K562 (cell line): ENCODE results near the gene ZNF891. TPM values are rescaled to one million over a fixed set of nuclear protein-coding genes. Genes with fewer than 3 reads are reported as not detected.

Experiments
- ATF7 ChIP-seq: fragments of 450-650 bp; IDR thresholded peaks from 2 replicates; pipeline ENCODE4 v1.7.1; 2014; ENCODE audit warnings: mild to moderate bottlenecking, moderate library complexity
- CAMTA2 ChIP-seq: fragments of 250-450 bp; sonication (Bioruptor Pico); conservative IDR thresholded peaks from 2 replicates; pipeline ENCODE4 v1.5.1; 2022
- CCNT2 ChIP-seq: IDR thresholded peaks from 2 replicates; pipeline ENCODE4 v1.6.1; 2011; ENCODE audit warnings: borderline replicate concordance, low read depth, mild to moderate bottlenecking, moderate library complexity, mixed read lengths, low read length; ENCODE audit not compliant: insufficient read length; ENCODE audit errors: extremely low read depth
- EGR1 ChIP-seq: fragments of 450-650 bp; conservative IDR thresholded peaks from 2 replicates; pipeline ENCODE4 v1.6.1; 2017; ENCODE audit warnings: mild to moderate bottlenecking
- ETV5 ChIP-seq: sonication (generic); formaldehyde crosslinking; IDR thresholded peaks from 2 replicates; pipeline ENCODE4 v1.4.0; 2020; ENCODE audit warnings: low read depth, mild to moderate bottlenecking, missing genetic modification reagents
- FOXK2 ChIP-seq, 2 experiments: fragments of 450-650 bp; IDR thresholded peaks in 1 of 2; conservative IDR thresholded peaks in 1 of 2; 2 replicates each; pipeline ENCODE4 v1.6.1; 2016; ENCODE audit warnings: low read depth in 2 of 2, mild to moderate bottlenecking in 1 of 2
- HDGF ChIP-seq: fragments of 450-650 bp; IDR thresholded peaks from 2 replicates; pipeline ENCODE4 v1.6.1; 2016
- MCM3 ChIP-seq: fragments of 450-650 bp; IDR thresholded peaks from 2 replicates; pipeline ENCODE4 v1.6.1; 2016
- PHF21A ChIP-seq: fragments of 450-650 bp; IDR thresholded peaks from 2 replicates; pipeline ENCODE4 v1.6.1; 2017; ENCODE audit warnings: low read depth, borderline replicate concordance
- PPARD ChIP-seq: fragments of 250-450 bp; sonication (Bioruptor Pico); IDR thresholded peaks from 2 replicates; pipeline ENCODE4 v1.8.0; 2022; ENCODE audit warnings: inconsistent platforms, mild to moderate bottlenecking, moderate library complexity
- RB1 ChIP-seq: fragments of 450-650 bp; IDR thresholded peaks from 2 replicates; pipeline ENCODE4 v1.6.1; 2017; ENCODE audit warnings: low read depth, mild to moderate bottlenecking
- SIX5 ChIP-seq, 2 experiments: IDR thresholded peaks; 2 replicates each; pipeline ENCODE4 v1.6.1; 2011; ENCODE audit warnings: low read length in 2 of 2, borderline replicate concordance in 1 of 2, low read depth in 1 of 2, mild to moderate bottlenecking in 1 of 2, moderate library complexity in 1 of 2; ENCODE audit not compliant: insufficient read depth in 1 of 2
- SNIP1 ChIP-seq: fragments of 450-650 bp; IDR thresholded peaks from 2 replicates; pipeline ENCODE4 v1.7.1; 2017; ENCODE audit warnings: low read depth, mild to moderate bottlenecking
- SNRNP70 ChIP-seq: fragments of 200-400 bp; formaldehyde crosslinking; optimal IDR thresholded peaks from 2 replicates; pipeline ENCODE3; 2017; ENCODE audit warnings: low read depth, low read length
- SP1 ChIP-seq: sonication (generic); formaldehyde crosslinking; IDR thresholded peaks from 2 replicates; pipeline ENCODE4 v1.8.1; 2022; ENCODE audit warnings: mild to moderate bottlenecking, missing genetic modification reagents
- SRSF1 ChIP-seq: fragments of 200-400 bp; formaldehyde crosslinking; IDR thresholded peaks from 2 replicates; pipeline ENCODE4 v1.6.1; 2017; ENCODE audit warnings: mild to moderate bottlenecking, low read depth, low read length, moderate library complexity
- ZNF282 ChIP-seq: sonication (generic); formaldehyde crosslinking; IDR thresholded peaks from 2 replicates; pipeline ENCODE4 v1.8.1; 2023; ENCODE audit warnings: missing genetic modification reagents
- ZNF41 ChIP-seq: fragments of 250-450 bp; sonication (Bioruptor Pico); conservative IDR thresholded peaks from 2 replicates; pipeline ENCODE4 v1.4.0; 2020; ENCODE audit warnings: mild to moderate bottlenecking
- ZNF830 ChIP-seq: fragments of 250-450 bp; sonication (Bioruptor Pico); IDR thresholded peaks from 2 replicates; pipeline ENCODE4 v1.5.0; 2021; ENCODE audit warnings: mild to moderate bottlenecking
- polyA plus RNA-seq, 8 experiments: library from polyadenylated mRNA; depleted of rRNA in 4 of 8; stranded (reverse) in 5 of 8; unstranded in 3 of 8; fragments of >200 nt; fragmentation: Nextera tagmentation in 2 of 8; fragmentation: Illumina TruSeq in 1 of 8; extraction: Ambion mirVana in 2 of 8; extraction: Trizol in 1 of 8; gene quantifications; 2 replicates each; pipeline versions ENCODE4 v1.2.1 to v1.2.3, GENCODE V29; 2011 to 2014; ENCODE audit warnings: inconsistent platforms in 1 of 8, missing spikeins in 1 of 8
- total RNA-seq, 7 experiments: library from RNA; depleted of rRNA in 6 of 7; stranded (reverse); fragments of >200 nt in 6 of 7; fragmentation: Illumina TruSeq in 2 of 7; extraction: Trizol in 2 of 7; gene quantifications; 2 replicates each; pipeline versions ENCODE4 v1.2.1 to v1.2.3, GENCODE V29; 2011 to 2021; ENCODE audit warnings: low replicate concordance in 1 of 7
- TF ChIP-seq, protein P1 (sequence below): fragments of 450-650 bp; IDR thresholded peaks from 2 replicates; pipeline ENCODE4 v1.6.1; 2018; ENCODE audit warnings: mild to moderate bottlenecking, low read depth; ENCODE audit not compliant: partially characterized antibody
- TF ChIP-seq, protein P2 (sequence below): sonication (generic); formaldehyde crosslinking; IDR thresholded peaks from 2 replicates; pipeline ENCODE4 v1.8.0; 2022; ENCODE audit warnings: mild to moderate bottlenecking, missing genetic modification reagents
- TF ChIP-seq, protein P3 (sequence below): IDR thresholded peaks from 2 replicates; pipeline ENCODE4 v1.6.1; 2012; ENCODE audit warnings: low read depth, low read length, improper control_type of control experiment, borderline replicate concordance
- TF ChIP-seq, protein P4 (sequence below): fragments of 200-800 bp; sonication (Bioruptor generic); IDR thresholded peaks from 2 replicates; pipeline ENCODE4 v1.6.1; 2017; ENCODE audit warnings: missing genetic modification characterization, missing compliant biosample characterization
- TF ChIP-seq, protein P5 (sequence below): fragments of 250-450 bp; sonication (Bioruptor Pico); IDR thresholded peaks from 2 replicates; pipeline ENCODE4 v1.8.0; 2021; ENCODE audit warnings: moderate library complexity, mild to moderate bottlenecking, inconsistent platforms

The ZNF891 gene
- total and polyA plus RNA-seq, 9 of the 15 experiments (the other 6 are each of a cell fraction or from before 2014, with no cell fraction given) = 0.41 to 2.0 (median 1.3) TPM

DNA sequence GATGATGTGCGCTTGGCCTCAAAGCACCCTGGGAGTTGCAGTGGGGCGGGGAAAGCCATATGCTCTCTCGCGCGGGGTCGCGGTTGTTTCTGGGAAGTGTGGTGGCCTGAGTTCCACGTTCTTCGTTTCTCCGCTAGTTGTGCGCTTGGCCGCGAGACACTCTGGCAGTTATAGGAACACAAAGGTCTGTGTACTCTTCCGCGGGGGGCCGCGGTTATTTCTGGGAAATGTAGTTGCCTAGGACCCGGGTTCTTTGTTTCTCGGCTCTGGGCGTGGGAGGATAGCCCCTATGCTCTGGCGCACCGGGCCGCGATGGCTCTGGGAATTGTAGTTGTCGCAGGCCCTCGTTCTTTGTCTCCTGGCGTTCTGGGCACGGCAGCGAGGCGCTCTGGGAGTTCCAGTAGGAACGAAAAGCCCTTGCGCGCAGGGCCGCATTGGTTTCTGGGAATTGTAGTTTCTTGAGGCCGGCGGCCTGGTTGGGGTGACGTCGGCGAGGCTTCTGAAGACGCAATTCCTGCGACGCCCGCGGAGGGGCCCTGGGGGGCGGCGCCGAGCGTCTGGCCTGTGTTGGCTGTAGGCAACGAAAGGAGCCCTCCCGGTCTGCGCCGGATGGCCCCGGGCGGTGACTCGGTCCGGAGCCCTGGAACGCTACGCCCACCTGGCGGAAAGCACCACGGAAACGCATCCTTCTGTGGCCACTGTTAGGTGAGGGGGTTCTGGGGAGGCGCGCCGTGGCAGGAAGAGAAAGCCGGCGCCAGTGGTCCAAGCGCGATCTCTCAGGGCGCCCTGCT is 49.5 kb downstream of the ZNF891 start, which contains the start of gene ZNF140 (continued):
- TF ChIP-seq, protein P1, sequence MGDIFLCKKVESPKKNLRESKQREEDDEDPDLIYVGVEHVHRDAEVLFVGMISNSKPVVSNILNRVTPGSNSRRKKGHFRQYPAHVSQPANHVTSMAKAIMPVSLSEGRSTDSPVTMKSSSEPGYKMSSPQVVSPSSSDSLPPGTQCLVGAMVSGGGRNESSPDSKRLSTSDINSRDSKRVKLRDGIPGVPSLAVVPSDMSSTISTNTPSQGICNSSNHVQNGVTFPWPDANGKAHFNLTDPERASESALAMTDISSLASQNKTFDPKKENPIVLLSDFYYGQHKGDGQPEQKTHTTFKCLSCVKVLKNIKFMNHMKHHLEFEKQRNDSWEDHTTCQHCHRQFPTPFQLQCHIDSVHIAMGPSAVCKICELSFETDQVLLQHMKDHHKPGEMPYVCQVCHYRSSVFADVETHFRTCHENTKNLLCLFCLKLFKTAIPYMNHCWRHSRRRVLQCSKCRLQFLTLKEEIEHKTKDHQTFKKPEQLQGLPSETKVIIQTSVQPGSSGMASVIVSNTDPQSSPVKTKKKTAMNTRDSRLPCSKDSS = no peak
- no peak for TF ChIP-seq HDGF
- no peak for TF ChIP-seq PHF21A
- TF ChIP-seq, protein P2, sequence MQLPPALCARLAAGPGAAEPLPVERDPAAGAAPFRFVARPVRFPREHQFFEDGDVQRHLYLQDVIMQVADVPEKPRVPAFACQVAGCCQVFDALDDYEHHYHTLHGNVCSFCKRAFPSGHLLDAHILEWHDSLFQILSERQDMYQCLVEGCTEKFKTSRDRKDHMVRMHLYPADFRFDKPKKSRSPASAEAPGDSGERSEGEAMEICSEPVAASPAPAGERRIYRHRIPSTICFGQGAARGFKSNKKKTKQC (CRISPR knock-in tag) = peak; percentile 49
- peak; percentile 80; the same call in 1 of the 2 replicates for TF ChIP-seq ZNF830 (CRISPR knock-in tag)
- 0 out of 2 replicates have a peak, but pooled peaks have one; percentile 53 for TF ChIP-seq SRSF1
- peak; percentile 89 for TF ChIP-seq ATF7
- no peak for TF ChIP-seq MCM3
- peak; percentile 26 to 45; a peak in 2 of 4 replicates for TF ChIP-seq FOXK2 (conservative IDR thresholded peaks at IDR 0.05 in 1 of 2, IDR thresholded peaks at IDR 0.05 in 1 of 2; ENCODE audit: low read depth in 2 of 2)
- no peak for TF ChIP-seq SNRNP70
- peak; percentile 69 for TF ChIP-seq EGR1
- TF ChIP-seq CAMTA2 (CRISPR knock-in tag) = no peak
- no peak for TF ChIP-seq ZNF282
- TF ChIP-seq PPARD (CRISPR knock-in tag) = no peak
- TF ChIP-seq ETV5 (CRISPR knock-in tag) = no peak; the same call in 1 of the 2 replicates
- peak; percentile 93 for TF ChIP-seq SP1
- TF ChIP-seq, protein P3, sequence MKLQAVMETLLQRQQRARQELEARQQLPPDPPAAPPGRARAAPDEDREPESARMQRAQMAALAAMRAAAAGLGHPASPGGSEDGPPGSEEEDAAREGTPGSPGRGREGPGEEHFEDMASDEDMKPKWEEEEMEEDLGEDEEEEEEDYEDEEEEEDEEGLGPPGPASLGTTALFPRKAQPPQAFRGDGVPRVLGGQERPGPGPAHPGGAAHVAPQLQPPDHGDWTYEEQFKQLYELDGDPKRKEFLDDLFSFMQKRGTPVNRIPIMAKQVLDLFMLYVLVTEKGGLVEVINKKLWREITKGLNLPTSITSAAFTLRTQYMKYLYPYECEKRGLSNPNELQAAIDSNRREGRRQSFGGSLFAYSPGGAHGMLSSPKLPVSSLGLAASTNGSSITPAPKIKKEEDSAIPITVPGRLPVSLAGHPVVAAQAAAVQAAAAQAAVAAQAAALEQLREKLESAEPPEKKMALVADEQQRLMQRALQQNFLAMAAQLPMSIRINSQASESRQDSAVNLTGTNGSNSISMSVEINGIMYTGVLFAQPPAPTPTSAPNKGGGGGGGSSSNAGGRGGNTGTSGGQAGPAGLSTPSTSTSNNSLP = no peak
- peak; percentile 68 to 72 for TF ChIP-seq SIX5 (IDR thresholded peaks at IDR 0.05; ENCODE audit: borderline replicate concordance in 1 of 2, insufficient read depth in 1 of 2, low read depth in 1 of 2, low read length in 2 of 2)
- TF ChIP-seq SNIP1 = no peak
- peak; percentile 42; the same call in 1 of the 2 replicates for TF ChIP-seq RB1
- TF ChIP-seq, protein P4, sequence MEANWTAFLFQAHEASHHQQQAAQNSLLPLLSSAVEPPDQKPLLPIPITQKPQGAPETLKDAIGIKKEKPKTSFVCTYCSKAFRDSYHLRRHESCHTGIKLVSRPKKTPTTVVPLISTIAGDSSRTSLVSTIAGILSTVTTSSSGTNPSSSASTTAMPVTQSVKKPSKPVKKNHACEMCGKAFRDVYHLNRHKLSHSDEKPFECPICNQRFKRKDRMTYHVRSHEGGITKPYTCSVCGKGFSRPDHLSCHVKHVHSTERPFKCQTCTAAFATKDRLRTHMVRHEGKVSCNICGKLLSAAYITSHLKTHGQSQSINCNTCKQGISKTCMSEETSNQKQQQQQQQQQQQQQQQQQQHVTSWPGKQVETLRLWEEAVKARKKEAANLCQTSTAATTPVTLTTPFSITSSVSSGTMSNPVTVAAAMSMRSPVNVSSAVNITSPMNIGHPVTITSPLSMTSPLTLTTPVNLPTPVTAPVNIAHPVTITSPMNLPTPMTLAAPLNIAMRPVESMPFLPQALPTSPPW (CRISPR knock-in tag) = peak; percentile 81
- peak; percentile 52 for TF ChIP-seq CCNT2
- no peak for TF ChIP-seq ZNF41
- TF ChIP-seq, protein P5, sequence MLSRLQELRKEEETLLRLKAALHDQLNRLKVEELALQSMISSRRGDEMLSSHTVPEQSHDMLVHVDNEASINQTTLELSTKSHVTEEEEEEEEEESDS (CRISPR knock-in tag) = no peak
